GM12892 (cell line): ENCODE data around the gene NCAPG.
"Not testable (repeated sequence)": the region's sequence is repeated elsewhere in the genome, so short reads cannot be mapped to it uniquely, and the experiment has no call there.

Experiments
- DNase-seq: peaks from one replicate; pipeline ENCODE4 v3.0.0; 2011; ENCODE audit not compliant: insufficient read length
- FAIRE-seq: peaks from 2 replicates; lab custom pipeline; 2011; peaks lifted over from hg19 to GRCh38; lab: Jason Lieb, UNC
- POLR2A ChIP-seq: IDR thresholded peaks from 2 replicates; pipeline ENCODE4 v1.6.1; 2011; ENCODE audit warnings: low read depth, low read length, control low read depth
- POLR2AphosphoS5 ChIP-seq: IDR thresholded peaks from 2 replicates; pipeline ENCODE4 v1.6.1; 2011; ENCODE audit warnings: low read depth, low read length, control low read depth
- TAF1 ChIP-seq: IDR thresholded peaks from 2 replicates; pipeline ENCODE4 v1.6.1; 2011; ENCODE audit warnings: low read depth, mild to moderate bottlenecking, control low read depth, low read length, borderline replicate concordance

NCAPG gene

DNA sequence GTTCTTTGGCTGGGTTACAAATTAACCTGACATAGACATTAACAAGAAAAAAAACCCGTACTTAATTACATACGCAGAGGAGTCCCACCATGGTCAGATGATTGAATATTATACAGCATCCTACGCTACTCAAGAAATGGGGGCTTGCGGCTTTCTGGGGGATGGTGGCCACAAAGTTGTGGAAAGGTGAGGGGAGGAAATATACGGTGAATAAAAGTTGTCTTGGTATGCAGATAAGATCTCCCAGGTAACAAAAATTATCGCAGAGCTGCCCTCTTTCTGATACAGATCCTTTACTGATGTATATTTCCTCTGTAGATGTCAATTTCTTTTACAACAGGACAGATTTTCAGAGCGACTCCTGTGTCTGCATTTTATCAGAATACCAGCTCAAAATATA is 1.1 kb upstream of the NCAPG start:
- FAIRE-seq: no peak
- no peak for TF ChIP-seq TAF1
- no peak for TF ChIP-seq POLR2A

DNA sequence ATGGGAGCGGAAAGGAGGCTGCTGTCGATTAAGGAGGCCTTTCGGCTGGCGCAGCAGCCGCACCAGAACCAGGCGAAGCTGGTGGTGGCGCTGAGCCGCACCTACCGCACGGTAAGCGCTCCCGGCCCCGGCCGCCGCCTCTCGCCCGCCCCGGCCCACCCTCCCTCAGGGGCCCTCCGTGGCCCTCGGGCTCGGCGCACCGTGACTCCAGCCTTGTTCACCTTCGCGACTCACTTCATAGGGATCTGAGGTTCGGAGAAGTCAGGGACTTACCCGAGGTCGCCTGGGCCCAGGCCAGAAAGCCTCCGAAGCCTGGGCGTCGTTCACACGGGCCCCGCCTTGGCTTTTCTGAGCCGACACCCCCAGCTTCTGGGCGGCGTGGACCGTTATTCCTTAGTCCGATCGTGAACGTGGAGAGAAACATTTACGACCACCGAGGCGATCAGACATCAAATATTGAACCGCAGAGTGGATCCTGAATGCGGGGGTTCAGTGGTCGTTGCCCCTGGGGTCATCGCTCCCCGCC is 362 bp downstream of the NCAPG start:
- no peak for TF ChIP-seq POLR2AphosphoS5
- TF ChIP-seq TAF1: no peak
- TF ChIP-seq POLR2A: no peak
- DNase-seq (no peak), FAIRE-seq (no peak)

More for the DNA sequence above, 1.1 kb upstream of the NCAPG start:
- DNase-seq: no peak

DNA sequence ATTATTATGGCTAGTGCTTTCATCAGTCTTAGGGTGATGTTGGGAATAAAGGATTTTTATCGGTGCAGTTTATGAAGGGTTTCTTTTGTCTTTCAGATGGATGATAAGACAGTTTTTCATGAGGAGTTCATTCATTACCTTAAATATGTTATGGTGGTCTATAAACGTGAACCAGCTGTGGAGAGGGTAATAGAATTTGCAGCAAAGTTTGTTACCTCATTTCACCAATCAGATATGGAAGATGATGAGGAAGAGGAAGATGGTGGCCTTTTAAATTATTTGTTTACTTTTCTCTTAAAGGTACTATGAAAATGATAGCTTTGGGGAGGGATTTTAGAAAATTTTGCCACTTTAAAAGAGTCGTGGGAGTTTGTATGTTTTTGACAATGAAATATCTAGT is 1.3 kb downstream of the NCAPG start:
- TF ChIP-seq POLR2AphosphoS5 (no peak), TAF1 (no peak), POLR2A (no peak)
- no peak for FAIRE-seq
- DNase-seq: no peak

DNA sequence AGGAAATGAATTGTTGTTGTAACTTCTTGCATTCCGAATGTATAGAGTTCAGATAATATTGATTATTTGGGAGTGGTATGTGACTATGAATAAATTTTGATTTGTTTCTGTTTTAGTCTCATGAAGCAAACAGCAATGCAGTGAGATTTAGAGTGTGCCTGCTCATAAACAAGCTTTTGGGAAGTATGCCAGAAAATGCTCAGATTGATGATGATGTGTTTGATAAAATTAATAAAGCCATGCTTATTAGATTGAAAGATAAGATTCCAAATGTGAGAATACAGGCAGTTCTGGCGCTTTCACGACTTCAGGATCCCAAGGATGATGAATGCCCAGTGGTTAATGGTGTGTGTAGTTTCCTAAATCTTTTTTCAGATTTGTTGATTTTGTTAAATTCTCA is 2.0 kb downstream of the NCAPG start:
- no peak for TF ChIP-seq TAF1
- DNase-seq: no peak
- no peak for FAIRE-seq

DNA sequence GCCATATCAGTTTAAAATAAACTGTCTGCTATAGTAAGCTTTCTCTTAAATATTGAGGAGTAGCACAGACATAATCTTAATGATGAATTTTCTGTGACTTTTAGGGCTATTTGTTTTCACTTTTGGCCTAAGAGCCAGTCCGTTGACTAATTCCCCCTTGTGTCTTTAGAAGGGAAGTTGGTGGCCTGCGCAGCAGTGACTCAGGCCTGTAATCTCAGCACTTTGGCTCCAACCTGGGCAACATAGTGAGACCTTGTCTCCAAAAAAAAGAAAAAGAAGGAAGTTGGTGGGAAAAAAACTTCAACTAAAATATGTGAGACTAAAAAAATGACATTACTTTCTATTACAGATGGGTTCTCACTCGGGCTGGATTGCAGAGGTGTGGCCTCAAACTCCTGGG is 3.4 kb downstream of the NCAPG start:
- TF ChIP-seq TAF1: no peak
- TF ChIP-seq POLR2AphosphoS5: no peak
- no peak for TF ChIP-seq POLR2A
- DNase-seq: no peak
- peak; percentile 67 for FAIRE-seq

DNA sequence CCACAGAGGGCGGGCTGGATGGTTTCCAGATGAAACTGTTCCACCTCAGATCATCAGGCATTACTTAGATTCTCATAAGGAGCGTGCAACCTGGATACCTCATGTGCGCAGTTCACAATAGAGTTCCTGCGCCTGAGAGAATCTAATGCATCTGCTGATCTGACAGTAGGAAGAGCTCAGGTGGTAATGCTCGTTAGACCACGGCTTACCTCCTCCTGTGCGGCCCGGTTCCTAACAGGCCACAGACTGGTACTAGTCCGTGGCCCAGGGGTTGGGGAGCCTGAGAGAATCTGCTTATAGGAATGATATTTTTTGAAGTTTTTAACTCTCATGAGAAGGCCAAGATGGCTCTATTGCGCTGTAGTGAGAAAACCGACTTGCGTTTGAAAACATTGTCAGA is 5.4 kb downstream of the NCAPG start:
- FAIRE-seq: no peak
- TF ChIP-seq POLR2A: no peak
- no peak for TF ChIP-seq POLR2AphosphoS5
- TF ChIP-seq TAF1: no peak

DNA sequence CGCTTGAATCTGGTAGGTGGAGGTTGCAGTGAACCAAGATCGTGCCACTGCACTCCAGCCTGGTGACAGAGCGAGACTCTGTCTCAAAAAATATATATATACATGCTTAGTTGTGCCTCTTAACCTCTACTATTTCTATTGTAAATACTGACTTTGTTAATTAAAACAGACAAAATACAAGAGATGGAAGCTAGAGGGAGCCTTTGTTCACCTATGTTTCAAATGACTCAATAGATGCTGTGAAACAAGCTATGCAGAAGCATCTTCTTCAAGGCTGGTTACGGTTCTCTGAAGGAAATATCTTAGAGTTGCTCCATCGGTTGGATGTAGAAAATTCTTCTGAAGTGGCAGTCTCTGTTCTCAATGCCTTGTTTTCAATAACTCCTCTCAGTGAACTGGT is 6.2 kb downstream of the NCAPG start:
- FAIRE-seq: peak; percentile 79
- DNase-seq: no peak
- TF ChIP-seq POLR2AphosphoS5 (no peak), POLR2A (no peak), TAF1 (no peak)

More for the DNA sequence above, 5.4 kb downstream of the NCAPG start:
- no peak for DNase-seq

DNA sequence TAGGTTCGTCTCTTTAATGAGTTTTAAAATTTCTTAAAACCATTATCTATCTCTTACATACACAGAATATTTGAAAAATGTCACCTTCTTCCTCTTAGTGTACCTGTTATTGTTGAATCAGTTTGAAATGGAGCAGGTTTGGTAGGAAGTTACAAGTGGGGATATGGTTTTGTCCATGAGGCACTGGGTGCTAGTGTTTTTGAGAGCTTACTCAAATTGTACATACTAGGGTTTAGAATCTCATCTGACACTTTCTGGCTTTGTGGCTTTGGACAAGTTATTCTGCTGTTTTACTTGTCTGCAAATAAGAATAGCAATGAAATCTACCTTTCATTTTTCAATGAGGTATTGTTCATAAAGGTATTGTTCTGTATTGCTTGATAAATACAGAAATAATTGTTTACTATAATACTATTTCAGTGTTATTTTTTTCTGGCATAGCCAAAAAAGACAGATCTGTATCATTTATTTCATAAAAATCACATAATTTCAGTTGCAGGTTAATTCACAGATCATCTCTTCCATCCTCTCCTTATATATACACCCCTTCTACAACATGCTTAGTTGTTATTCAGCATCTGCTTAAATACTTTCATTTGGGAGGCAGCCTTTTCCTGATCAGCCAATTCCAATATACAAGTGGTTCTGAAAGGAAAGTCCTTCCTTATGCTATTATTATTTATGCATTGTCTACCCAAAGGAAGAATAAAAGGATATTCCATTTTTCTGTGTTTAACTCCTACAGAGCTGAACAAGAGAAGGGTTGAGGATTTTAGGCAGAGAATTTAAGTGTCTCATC is 13.3 kb downstream of the NCAPG start:
- TF ChIP-seq POLR2AphosphoS5 (no peak), TAF1 (no peak), POLR2A (no peak)
- DNase-seq (no peak), FAIRE-seq (no peak)

DNA sequence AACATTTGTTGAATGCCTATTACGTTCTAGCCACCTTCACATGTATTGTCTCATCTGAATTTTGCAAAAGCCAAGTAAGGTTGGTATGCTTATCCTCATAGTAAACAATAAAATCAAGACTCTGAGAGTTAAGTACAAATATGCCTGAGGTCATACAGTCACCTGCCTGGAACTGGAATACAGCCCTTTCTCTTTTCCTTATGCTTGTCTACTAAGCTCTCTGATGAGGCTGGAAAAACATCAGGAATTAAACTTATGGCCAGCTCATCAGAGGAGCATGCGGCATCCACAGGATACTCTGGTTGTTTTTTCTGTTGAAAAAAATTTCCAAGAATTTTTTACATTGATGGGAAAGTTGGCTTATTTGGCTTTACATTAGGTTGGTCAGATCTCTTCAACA is 35.5 kb downstream of the NCAPG start:
- TF ChIP-seq POLR2A: no peak
- peak; percentile 14; the same call in 1 of the 2 replicates for TF ChIP-seq POLR2AphosphoS5
- no peak for TF ChIP-seq TAF1
- no peak for DNase-seq
- FAIRE-seq: no peak

DNA sequence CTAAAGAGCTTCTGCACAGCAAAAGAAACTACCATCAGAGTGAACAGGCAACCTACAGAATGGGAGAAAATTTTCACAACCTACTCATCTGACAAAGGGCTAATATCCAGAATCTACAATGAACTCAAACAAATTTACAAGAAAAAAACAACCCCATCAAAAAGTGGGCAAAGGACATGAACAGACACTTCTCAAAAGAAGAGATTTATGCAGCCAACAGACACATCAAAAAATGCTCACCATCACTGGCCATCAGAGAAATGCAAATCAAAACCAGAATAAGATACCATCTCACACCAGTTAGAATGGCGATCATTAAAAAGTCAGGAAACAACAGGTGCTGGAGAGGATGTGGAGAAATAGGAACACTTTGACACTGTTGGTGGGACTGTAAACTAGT is 39.5 kb downstream of the NCAPG start:
- FAIRE-seq, DNase-seq: not testable (repeated sequence)

DNA sequence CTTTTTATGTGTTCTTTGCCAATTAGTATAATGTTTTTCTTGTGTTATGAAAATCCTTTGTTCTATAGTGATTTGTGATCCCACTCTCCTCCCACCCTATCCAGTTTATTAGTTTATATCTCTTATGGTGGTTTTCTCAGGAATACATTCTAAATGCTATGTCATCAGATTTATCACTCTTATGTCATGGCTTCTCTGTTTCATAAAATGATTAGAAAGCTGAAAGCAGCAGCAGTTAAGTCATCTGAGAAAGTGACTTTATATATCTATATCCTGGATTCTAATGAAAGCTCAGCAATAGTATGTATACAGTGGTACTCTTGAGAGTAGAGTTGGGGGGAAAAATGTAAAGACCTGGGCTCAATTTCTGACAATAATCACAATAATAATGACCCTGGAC is 41.2 kb downstream of the NCAPG start:
- no peak for FAIRE-seq
- TF ChIP-seq POLR2A (no peak), POLR2AphosphoS5 (no peak), TAF1 (no peak)
- no peak for DNase-seq

DNA sequence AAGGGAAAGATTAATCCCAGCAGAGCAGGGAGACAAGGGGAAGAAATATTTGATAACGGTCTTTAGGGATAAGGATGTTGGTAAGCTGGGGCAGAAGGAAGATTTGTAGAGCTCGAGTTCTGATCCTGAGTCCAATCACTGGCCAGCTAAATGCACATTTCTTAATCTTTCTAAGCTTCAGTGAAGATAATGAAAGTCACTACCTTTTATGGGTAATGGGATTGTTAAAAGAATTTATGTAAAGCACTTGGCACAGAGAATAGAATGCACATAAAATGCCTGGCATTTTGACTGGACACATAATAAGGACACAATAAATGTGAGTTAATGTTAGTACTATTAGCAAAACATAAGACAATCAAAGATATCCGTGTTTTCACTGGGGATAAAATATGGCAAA is 43.3 kb downstream of the NCAPG start:
- TF ChIP-seq POLR2AphosphoS5: no peak
- no peak for TF ChIP-seq TAF1
- no peak for TF ChIP-seq POLR2A
- no peak for FAIRE-seq
- no peak for DNase-seq

DNA sequence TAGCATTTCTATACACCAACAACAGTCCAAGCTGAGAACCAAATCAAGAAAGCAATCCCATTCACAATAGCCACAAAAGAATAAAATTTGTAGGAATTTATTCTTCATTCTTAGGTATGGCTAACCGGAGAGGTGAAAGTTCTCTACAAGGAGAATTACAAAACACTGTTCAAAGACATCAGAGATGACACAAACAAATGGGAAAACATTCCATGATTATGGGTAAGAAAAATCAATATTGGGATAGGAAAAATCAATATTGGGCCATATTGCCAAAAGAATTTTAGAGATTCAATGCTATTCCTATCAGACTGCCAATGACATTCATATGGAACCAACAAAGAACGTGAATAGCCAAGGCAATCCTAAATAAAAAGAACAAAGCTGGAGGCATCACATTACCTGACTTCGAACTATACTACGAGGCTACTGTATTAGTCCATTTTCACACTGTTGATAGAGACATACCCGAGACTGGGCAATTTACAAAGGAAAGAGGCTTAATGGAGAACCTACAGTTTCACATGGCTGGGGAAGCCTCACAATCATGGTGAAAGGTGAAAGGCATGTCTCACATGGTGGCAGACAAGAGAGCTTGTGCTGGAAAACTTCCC is 49.1 kb downstream of the NCAPG start:
- no peak for TF ChIP-seq POLR2A
- no peak for TF ChIP-seq TAF1
- TF ChIP-seq POLR2AphosphoS5: no peak
- DNase-seq: no peak
- FAIRE-seq: no peak

DNA sequence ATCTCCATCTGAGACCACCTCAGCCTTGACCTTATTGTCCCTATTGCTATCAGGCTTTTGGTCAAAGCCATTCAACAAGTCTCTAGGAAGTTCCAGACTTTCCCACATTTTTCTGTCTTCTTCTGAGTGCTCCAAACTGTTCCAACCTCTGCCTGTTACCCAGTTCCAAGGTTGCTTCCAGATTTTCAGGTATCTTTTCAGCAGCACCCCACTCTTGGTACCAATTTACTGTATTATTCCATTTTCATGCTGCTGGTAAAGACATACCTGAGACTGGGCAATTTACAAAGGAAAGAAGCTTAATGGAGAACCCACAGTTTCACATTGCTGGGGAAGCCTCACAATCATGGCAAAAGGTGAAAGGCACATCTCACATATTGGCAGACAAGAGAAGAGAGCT is 51.1 kb downstream of the NCAPG start:
- not testable (repeated sequence) for FAIRE-seq

More for the DNA sequence above, 51.1 kb downstream of the NCAPG start:
- not testable (repeated sequence) for DNase-seq
